GM13976 (cell line): ENCODE measurements around the gene HOXC9.

ENCODE experiments used
- DNase-seq: peaks from one replicate; pipeline ENCODE4 v3.0.0; 2012; ENCODE audit warnings: low spot score
- in situ Hi-C: fragments of 300-500 bp; cut with MboI; formaldehyde crosslinking; loops from one replicate; pipeline ENCODE4 v1.12.0; 2022; ENCODE audit warnings: low sequenced_read_pairs, mixed read lengths, inconsistent platforms; ENCODE audit not compliant: unreplicated experiment
- TF ChIP-seq, protein P1 (sequence below): IDR thresholded peaks from 2 replicates; pipeline ENCODE4 v1.5.1; 2012; ENCODE audit warnings: borderline replicate concordance, mild to moderate bottlenecking; ENCODE audit not compliant: insufficient read depth; ENCODE audit errors: extremely low read depth, missing control alignments, control extremely low read depth

HOXC9 gene

DNA sequence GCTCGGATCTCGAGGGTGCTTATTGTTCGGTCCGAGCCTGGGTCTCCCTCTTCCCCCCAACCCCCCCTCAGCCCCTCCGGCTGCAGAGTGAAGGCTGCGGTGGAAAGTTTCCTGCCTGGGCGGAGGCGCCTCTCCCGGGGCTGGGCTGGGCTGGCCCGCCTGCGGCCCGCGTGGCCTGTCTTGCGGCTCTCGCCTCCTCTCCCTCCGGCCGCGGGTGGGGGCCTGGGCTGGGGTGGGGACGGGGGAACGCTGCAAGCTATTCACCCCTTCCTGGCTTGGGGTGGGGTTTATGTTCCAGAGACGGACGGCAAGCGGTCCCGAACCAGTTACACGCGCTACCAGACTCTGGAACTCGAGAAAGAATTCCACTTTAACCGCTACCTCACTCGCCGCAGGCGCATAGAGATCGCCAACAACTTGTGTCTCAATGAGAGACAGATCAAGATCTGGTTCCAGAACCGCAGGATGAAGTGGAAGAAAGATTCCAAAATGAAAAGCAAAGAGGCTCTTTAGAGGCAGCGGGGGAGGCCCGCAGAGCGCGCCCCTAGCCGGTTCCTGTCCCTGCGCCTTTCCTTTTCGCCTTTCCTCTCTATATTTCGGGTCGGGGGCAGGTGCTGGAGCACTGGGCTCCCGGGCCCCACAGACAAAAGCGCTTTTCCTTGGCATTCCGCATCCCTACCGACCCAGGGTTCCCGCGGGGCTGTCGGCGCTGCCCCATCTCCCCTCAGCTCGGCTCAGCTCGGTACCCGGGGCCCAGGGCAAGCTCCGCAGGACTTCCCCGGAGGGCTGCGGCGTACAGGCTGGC is 34.2 kb downstream of the HOXC9 start:
- in situ Hi-C loops = no loop called here
- DNase-seq = no peak
- TF ChIP-seq, protein P1, sequence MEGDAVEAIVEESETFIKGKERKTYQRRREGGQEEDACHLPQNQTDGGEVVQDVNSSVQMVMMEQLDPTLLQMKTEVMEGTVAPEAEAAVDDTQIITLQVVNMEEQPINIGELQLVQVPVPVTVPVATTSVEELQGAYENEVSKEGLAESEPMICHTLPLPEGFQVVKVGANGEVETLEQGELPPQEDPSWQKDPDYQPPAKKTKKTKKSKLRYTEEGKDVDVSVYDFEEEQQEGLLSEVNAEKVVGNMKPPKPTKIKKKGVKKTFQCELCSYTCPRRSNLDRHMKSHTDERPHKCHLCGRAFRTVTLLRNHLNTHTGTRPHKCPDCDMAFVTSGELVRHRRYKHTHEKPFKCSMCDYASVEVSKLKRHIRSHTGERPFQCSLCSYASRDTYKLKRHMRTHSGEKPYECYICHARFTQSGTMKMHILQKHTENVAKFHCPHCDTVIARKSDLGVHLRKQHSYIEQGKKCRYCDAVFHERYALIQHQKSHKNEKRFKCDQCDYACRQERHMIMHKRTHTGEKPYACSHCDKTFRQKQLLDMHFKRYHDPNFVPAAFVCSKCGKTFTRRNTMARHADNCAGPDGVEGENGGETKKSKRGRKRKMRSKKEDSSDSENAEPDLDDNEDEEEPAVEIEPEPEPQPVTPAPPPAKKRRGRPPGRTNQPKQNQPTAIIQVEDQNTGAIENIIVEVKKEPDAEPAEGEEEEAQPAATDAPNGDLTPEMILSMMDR = no peak

DNA sequence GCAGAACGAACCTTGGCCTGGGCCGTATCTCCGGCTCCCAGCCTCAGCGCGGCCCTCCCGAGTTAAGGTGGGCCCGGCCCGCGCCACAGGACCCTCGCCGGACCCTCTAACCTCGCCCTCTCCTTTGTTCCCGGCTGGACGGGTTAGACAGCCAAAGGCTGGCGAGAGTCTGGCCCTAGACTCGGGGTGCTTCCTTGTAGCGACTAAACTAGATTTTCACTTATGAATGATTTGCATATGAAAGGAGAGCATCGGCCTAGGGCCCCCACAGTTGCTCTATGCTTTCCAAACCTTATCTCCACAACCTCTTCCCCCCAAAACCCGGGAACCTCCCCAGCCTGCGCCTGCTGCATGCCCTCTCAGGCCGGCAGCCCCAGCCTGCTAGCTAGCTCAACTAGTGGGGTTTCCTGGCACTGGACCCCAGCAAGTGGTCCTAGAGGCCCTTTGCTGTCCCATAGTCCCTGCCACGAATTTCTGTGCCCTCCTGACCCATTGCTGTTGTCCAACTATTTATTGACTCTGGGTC is 34.9 kb downstream of the HOXC9 start:
- in situ Hi-C loops = no loop called here
- TF ChIP-seq, protein P1 = no peak
- DNase-seq = no peak

DNA sequence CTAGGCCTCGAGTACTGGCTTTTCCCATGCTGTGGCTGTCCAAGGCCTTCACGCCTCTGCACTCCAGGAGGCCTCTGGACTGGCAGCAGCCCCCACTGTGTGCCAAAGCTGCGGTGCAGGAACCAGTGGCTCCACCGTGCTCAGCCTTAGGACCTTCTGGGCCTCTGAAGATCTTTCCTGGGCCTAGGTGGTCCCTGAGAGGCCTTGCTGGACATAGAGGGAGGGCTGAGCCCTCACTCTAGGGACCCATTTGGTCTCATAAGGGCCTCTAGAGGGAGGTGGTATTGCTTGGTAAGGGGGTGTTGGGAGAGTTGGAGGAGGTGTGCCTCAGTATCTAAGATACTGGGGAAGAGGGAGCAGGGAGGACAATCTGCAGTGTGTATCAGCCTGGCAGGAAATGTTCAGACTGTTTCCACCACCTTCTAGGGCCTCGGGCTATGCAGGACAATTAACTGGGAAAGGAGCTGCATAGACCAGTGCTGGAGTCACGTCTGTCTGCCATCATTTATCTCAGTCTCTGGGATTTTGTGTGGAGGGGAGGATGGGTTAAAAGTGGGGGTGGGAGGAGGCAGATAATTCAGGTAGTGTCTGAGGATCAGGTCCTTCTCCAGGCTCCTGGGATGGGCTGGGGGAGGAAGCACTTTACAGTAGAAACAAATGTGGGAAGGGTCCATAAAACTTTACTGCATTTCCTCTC is 35.8 kb downstream of the HOXC9 start:
- TF ChIP-seq, protein P1 = no peak
- in situ Hi-C loops = no loop called here

DNA sequence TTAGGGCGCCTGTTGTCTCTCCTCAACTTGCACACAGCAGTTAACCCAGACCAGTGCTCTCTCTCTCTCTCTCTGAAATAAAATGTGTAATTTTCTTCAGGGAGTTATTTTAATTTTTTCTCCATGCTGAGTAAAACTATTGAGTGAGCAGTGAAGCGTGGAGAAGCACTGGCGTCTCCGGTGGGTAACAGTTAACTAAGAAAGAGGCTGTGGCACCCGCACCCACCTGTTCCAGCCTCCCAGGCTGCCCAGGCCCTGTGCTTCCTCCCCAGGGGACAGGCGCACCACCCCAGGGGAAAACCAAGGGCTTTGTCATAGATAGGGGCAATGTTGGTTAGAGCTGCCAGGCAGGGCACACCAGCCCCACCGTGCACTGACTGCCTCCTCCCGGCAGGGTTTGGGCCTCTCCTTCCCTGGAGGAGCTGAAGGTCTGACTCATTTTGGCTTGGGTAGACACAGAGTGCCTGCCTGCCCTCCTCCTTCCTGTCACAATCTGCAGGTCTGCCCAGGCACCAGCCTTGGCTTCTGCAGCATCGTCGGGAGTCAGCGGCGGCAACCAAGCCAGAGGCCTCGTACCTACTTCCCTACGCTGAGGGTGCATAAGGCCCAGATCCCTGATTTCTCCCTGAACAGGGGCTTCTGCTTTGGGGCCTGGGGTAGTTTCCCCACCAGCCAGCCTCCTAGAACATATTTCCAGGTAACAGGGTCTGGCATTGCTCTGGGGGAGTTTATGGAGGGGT is 36.8 kb downstream of the HOXC9 start:
- TF ChIP-seq, protein P1 = no peak
- in situ Hi-C loops = no loop called here
- no peak for DNase-seq

More for the DNA sequence above, 35.8 kb downstream of the HOXC9 start:
- DNase-seq = no peak

DNA sequence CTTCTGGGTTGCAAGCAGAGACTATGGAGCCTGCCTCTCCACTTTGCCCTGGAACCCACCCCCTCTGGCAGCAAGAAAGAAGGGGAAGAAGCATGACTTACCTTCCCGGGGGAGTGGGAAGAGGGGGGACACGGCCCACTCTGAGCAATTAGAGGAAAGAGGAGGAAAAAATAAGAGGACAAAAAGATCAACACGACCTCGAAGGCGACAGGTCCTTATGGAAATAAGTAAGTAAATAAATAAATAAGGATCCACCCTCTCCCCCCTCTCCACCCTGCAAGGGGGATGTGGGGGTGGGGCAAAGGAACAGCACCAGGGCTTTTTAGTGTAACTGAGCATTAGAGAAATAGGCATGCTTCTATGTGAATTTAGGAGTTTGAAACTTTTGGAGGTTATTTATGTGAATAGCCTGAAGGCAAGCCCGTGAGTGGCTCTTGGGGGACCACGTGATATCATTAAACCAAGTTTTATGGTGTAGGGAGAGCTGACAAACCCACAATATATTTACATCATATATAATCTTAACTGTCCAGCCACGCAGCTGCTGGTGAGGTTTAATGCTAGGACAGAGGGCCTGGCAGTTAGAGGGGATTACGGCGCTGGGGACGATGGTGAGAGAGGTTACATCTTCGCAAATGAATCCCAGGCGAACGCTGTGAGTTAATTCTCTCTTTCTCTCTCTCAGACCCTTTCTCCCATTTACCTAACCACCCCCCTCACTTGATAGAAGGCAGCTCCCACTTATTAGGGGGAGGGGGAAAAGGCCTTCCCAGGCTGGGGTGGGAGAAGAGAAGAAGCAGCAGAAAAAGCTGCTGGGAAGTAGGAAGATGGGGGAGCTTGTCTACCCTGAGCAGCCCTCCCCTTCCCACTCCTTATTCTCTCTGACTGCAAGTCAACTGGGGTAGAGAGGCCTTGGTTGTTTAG is 37.7 kb downstream of the HOXC9 start:
- DNase-seq = no peak
- TF ChIP-seq, protein P1 = no peak
- in situ Hi-C loops = no loop called here

DNA sequence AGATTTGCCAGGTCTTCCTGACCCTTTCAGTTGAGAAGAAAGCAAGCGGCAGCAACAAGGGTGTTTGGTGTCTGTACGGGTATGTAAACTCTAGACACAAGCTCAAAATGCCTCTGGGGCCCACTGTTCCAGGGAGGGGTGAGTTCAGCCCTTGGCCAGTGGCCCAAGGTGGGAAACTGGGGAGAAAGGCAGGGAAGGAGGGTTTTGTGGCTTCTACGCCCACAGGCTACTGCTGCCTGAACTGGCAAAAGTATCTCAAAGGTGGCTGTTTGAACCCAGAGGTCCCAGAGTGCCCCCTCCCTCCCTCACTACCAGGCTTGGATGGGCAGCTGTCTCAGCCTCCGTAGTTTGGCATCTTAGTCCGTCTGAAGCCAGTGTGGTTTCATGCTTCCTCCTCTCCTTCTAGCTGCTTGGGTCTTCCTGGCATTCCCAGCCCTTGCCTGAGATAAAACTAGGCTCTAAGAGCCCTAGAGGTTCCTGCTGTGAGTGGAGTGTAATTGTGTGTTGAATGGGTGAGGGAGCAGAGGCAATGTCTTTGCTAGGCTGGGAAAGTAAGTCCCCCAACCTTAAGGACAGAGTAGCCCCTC is 38.4 kb downstream of the HOXC9 start:
- DNase-seq = no peak
- TF ChIP-seq, protein P1 = no peak
- in situ Hi-C loops = no loop called here
